WTC11 (cell line): Measurements from ENCODE around the gene SRC.

Source experiments
- CREB1 ChIP-seq: sonication (generic); formaldehyde crosslinking; IDR thresholded peaks from 2 replicates; pipeline ENCODE4 v1.8.0; 2023; ENCODE audit warnings: mild to moderate bottlenecking, missing genetic modification reagents
- ETV6 ChIP-seq: sonication (generic); formaldehyde crosslinking; IDR thresholded peaks from 2 replicates; pipeline ENCODE4 v1.8.1; 2022; ENCODE audit warnings: mild to moderate bottlenecking, missing genetic modification reagents
- FOXJ3 ChIP-seq: sonication (generic); formaldehyde crosslinking; IDR thresholded peaks from 2 replicates; pipeline ENCODE4 v1.9.0; 2021; ENCODE audit warnings: missing genetic modification reagents, mild to moderate bottlenecking, borderline replicate concordance
- KAT7 ChIP-seq: sonication (generic); formaldehyde crosslinking; IDR thresholded peaks from 2 replicates; pipeline ENCODE4 v1.8.1; 2023; ENCODE audit warnings: missing genetic modification reagents, mild to moderate bottlenecking, borderline replicate concordance
- NR3C1 ChIP-seq: sonication (generic); formaldehyde crosslinking; conservative IDR thresholded peaks from 2 replicates; pipeline ENCODE4 v1.8.1; 2023; ENCODE audit warnings: low read depth, mild to moderate bottlenecking, missing genetic modification reagents
- SMAD4 ChIP-seq: sonication (generic); formaldehyde crosslinking; IDR thresholded peaks from 2 replicates; pipeline ENCODE4 v1.8.0; 2022; ENCODE audit warnings: mild to moderate bottlenecking, missing genetic modification reagents
- TF ChIP-seq, protein P1 (sequence below): sonication (generic); formaldehyde crosslinking; IDR thresholded peaks from 2 replicates; pipeline ENCODE4 v1.8.0; 2022; ENCODE audit warnings: mild to moderate bottlenecking, missing genetic modification reagents
- TF ChIP-seq, protein P2 (sequence below): fragments of 200-600 bp; IDR thresholded peaks from 2 replicates; pipeline ENCODE4 v1.8.0; 2022; ENCODE audit warnings: antibody characterized with exemption
- TF ChIP-seq, protein P3 (sequence below): sonication (generic); formaldehyde crosslinking; IDR thresholded peaks from 2 replicates; pipeline ENCODE4 v1.8.0; 2023; ENCODE audit warnings: missing genetic modification reagents

DNA sequence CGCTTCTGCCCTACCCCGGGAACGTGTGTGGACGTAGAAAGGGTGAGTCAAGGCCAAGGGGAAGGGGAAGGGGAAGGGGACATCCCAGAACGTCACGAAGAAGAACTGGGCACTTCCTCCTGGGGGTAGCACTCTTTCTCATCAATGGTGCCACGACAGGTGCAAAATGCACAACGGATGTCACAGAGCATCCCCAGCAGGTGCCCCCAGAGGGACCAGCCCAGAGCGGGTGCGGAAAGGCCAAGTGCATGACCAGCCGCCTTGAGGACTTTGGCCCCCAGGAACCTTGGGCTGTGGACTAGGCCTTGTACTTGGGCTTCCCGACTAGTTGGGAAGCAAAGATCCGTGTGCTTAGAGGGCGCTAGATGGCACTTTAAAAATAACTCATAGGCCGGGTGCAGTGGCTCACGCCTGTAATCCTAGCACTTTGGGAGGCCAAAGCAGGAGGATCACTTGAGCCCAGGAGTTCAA lies 12.1 kb upstream of the SRC start:
- TF ChIP-seq, protein P1, sequence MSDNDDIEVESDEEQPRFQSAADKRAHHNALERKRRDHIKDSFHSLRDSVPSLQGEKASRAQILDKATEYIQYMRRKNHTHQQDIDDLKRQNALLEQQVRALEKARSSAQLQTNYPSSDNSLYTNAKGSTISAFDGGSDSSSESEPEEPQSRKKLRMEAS (CRISPR knock-in tag), result no peak
- TF ChIP-seq, protein P2, sequence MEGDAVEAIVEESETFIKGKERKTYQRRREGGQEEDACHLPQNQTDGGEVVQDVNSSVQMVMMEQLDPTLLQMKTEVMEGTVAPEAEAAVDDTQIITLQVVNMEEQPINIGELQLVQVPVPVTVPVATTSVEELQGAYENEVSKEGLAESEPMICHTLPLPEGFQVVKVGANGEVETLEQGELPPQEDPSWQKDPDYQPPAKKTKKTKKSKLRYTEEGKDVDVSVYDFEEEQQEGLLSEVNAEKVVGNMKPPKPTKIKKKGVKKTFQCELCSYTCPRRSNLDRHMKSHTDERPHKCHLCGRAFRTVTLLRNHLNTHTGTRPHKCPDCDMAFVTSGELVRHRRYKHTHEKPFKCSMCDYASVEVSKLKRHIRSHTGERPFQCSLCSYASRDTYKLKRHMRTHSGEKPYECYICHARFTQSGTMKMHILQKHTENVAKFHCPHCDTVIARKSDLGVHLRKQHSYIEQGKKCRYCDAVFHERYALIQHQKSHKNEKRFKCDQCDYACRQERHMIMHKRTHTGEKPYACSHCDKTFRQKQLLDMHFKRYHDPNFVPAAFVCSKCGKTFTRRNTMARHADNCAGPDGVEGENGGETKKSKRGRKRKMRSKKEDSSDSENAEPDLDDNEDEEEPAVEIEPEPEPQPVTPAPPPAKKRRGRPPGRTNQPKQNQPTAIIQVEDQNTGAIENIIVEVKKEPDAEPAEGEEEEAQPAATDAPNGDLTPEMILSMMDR, result no peak
- TF ChIP-seq KAT7 (CRISPR knock-in tag), result no peak
- TF ChIP-seq, protein P3, sequence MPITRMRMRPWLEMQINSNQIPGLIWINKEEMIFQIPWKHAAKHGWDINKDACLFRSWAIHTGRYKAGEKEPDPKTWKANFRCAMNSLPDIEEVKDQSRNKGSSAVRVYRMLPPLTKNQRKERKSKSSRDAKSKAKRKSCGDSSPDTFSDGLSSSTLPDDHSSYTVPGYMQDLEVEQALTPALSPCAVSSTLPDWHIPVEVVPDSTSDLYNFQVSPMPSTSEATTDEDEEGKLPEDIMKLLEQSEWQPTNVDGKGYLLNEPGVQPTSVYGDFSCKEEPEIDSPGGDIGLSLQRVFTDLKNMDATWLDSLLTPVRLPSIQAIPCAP (CRISPR knock-in tag), result no peak
- no peak for TF ChIP-seq CREB1 (CRISPR knock-in tag)
- TF ChIP-seq FOXJ3 (CRISPR knock-in tag), result no peak
- no peak for TF ChIP-seq ETV6
- no peak for TF ChIP-seq SMAD4
- no peak for TF ChIP-seq NR3C1 (CRISPR knock-in tag)
